Adrenal gland (tissue), 12 donors: ENCODE measurements around the gene GPR132. TPM values are rescaled to one million over a fixed set of nuclear protein-coding genes. Genes with fewer than 3 reads are reported as not detected.

Experiments
- DNase-seq, 7 donors: peaks; one replicate each; pipeline ENCODE4 v3.0.0-alpha.2; 2019 to 2020
- H3K27ac ChIP-seq, 5 donors: fragments of 200-600 bp; sonication (generic) in 4 of 5; 1 replicate in 3 of 5; 2 replicates in 2 of 5; pipeline versions ENCODE4 v1.5.1 to v1.8.0; 2016 to 2020; ENCODE audit warnings: mild to moderate bottlenecking in 1 of 5
- H3K27me3 ChIP-seq: fragments of 200-600 bp; 2 replicates; pipeline ENCODE4 v1.8.0; 2021
- H3K36me3 ChIP-seq, 2 donors: fragments of 200-600 bp; replicated peaks in 1 of 2; 1 replicate in 1 of 2; 2 replicates in 1 of 2; pipeline versions ENCODE4 v1.5.1 to v1.8.0; 2018 to 2022
- H3K4me1 ChIP-seq, 2 donors: fragments of 200-600 bp; replicated peaks in 1 of 2; 1 replicate in 1 of 2; 2 replicates in 1 of 2; pipeline versions ENCODE4 v1.5.1 to v1.8.0; 2018 to 2021
- H3K4me3 ChIP-seq, 4 donors: fragments of 200-600 bp; sonication (generic) in 3 of 4; one replicate each; pipeline ENCODE4 v1.5.1; 2016 to 2018
- H3K9me3 ChIP-seq, 3 donors: fragments of 200-600 bp; sonication (generic) in 1 of 3; replicated peaks in 1 of 3; 1 replicate in 2 of 3; 2 replicates in 1 of 3; pipeline versions ENCODE4 v1.5.1 to v1.8.0; 2016 to 2021
- POLR2A ChIP-seq, 2 donors: fragments of 450-650 bp; IDR thresholded peaks; one replicate each; pipeline ENCODE4 v1.6.1; 2017; ENCODE audit warnings: antibody characterized with exemption in 2 of 2, mild to moderate bottlenecking in 2 of 2, moderate library complexity in 1 of 2
- WGBS, 4 donors: extraction: QIAGEN DNeasy Blood & Tissue Kit in 2 of 4; methylation state at CpG; one replicate each; pipeline versions ENCODE4 v1.1.5 to v1.1.7; 2013 to 2017; 5-methylcytosine and 5-hydroxymethylcytosine counted together
- intact Hi-C, 2 donors: fragments of 100-400 bp; cut with DNase I; formaldehyde crosslinking; loops; one replicate each; pipeline versions ENCODE4 v1.14.1 to v1.15.0; 2022 to 2023
- polyA plus RNA-seq, 3 donors: library from polyadenylated mRNA; stranded (reverse); fragments of 200-250 nt in 2 of 3; fragments of 350-450 nt in 1 of 3; fragmentation: Illumina TruSeq in 1 of 3; extraction: RNeasy Lipid Tissue Mini Kit (QIAGEN cat#74804) in 1 of 3; gene quantifications; one replicate each; pipeline ENCODE4 v1.2.3, GENCODE V29; 2013 to 2014
- total RNA-seq, 9 donors: library from RNA; depleted of rRNA in 4 of 9; stranded (reverse); fragments of >200 nt in 4 of 9; fragments of 120-200 nt in 1 of 9; fragmentation: NEBNext Ultra II Directional in 1 of 9; extraction: Animal tissue kit (Norgen Biotek cat#: 25700) in 1 of 9; gene quantifications; one replicate each; pipeline versions ENCODE4 v1.1.0 to v1.2.4, GENCODE V29; 2013 to 2023
- TF ChIP-seq, protein P1 (sequence below), 6 experiments: fragments of 450-650 bp in 4 of 6; fragments of 200-600 bp in 2 of 6; sonication (generic) in 1 of 6; IDR thresholded peaks; 1 replicate in 5 of 6; 2 replicates in 1 of 6; pipeline versions ENCODE4 v1.5.1 to v1.8.0; 2016 to 2021; ENCODE audit warnings: antibody characterized with exemption in 6 of 6, mild to moderate bottlenecking in 2 of 6, moderate library complexity in 1 of 6
- donor health status: healthy with polysubstance abuse.
- donor health status: Bipolar disorder and iron deficiency.
- donor health status: DM: yes; HTN: yes; CAD: no.
- donor health status: DM: no; HTN: no; CAD: no.
- donor health status: DM: no; HTN: no; CAD: no.
- donor health status: DM: yes; HTN: yes; CAD: no.

Gene GPR132
- total and polyA plus RNA-seq, 12 donors: 0.17 to 11.7 (median 1.6) TPM

DNA sequence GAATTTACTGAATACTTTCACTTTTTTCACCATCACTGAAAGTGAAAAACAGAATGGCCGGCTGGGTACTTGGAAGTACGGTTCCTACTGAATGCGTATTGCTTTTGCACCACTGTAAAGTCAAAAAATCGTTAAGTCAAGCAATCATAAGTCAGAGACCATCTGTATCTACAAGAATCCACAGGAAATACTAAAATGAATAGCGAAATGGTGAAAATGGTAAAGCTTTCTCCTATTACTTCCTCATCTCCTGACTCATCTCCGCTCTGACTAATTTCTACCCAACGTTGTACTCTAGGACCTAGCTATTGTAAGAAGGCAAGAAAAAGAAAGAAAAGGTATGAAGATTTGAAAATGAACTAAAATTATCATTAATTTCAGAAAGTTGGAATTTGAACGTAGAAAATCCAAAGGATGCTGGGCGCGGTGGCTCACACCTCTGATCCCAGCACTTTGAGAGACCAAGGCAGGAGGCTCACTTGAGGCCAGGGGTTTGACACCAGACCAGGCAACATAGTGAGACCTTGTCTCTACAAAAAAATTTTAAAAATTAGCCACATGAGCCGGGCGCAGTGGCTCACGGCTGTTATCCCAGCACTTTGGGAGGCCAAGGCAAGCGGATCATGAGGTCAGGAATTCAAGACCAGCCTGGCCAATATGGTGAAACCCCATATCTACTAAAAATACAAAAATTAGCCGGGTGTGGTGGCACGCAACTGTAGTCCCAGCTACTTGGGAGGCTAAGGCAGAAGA is 39.0 kb downstream of the GPR132 start:
- 85 to 88% (median 85%) methylated on average over 16 of the region's 16 CpGs for WGBS, 4 donors
- no peak for DNase-seq

DNA sequence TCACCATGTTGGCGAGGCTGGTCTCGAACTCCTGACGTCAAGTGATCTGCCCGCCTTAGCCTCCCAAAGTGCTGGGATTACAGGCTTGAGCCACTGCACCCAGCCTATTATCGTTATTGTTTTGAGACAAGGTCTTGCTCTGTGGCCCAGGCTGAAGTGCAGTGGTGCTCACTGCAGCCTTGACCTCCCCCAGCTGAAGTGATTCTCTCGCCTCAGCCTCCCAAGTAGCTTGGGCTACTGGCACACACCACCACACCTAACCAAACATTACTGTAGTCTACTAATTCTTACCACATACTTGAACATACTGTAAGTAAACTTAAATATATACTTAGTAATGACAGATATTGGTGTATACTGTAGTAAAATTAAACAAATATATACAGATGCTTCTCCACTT is 39.8 kb downstream of the GPR132 start:
- no peaks in the 10 kb centered on the region for H3K9me3 ChIP-seq
- DNase-seq: no peak
- intact Hi-C loops: loop anchor here in 1 of 2 donors (5.0 kb wide), 1 partner anchor 43 kb away; no protein-coding TSS in a partner anchor
- H3K36me3 ChIP-seq: no peaks in the 10 kb centered on the region
- WGBS, 4 donors: 63 to 94% (median 80%) methylated on average over 3 to 6 of the region's 6 CpGs
- H3K27ac ChIP-seq: peak overlapping the region in 2 of 5 donors; percentile 65 to 83
- H3K4me1 ChIP-seq: peaks cover 15 to 25% of the 10 kb centered on the region in 2 donors
- no peak overlapping the region for H3K4me3 ChIP-seq
- no peaks in the 10 kb centered on the region for H3K27me3 ChIP-seq
- TF ChIP-seq, protein P1, sequence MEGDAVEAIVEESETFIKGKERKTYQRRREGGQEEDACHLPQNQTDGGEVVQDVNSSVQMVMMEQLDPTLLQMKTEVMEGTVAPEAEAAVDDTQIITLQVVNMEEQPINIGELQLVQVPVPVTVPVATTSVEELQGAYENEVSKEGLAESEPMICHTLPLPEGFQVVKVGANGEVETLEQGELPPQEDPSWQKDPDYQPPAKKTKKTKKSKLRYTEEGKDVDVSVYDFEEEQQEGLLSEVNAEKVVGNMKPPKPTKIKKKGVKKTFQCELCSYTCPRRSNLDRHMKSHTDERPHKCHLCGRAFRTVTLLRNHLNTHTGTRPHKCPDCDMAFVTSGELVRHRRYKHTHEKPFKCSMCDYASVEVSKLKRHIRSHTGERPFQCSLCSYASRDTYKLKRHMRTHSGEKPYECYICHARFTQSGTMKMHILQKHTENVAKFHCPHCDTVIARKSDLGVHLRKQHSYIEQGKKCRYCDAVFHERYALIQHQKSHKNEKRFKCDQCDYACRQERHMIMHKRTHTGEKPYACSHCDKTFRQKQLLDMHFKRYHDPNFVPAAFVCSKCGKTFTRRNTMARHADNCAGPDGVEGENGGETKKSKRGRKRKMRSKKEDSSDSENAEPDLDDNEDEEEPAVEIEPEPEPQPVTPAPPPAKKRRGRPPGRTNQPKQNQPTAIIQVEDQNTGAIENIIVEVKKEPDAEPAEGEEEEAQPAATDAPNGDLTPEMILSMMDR (IDR thresholded peaks at IDR 0.05): no peak
- TF ChIP-seq POLR2A (IDR thresholded peaks at IDR 0.05): no peak

More for the DNA sequence above, 39.0 kb downstream of the GPR132 start:
- peak overlapping the region in 1 of 5 donors; percentile 12 for H3K27ac ChIP-seq
- no peaks in the 10 kb centered on the region for H3K36me3 ChIP-seq
- H3K4me1 ChIP-seq: peaks cover 15 to 25% of the 10 kb centered on the region in 2 donors
- TF ChIP-seq POLR2A (IDR thresholded peaks at IDR 0.05): no peak
- TF ChIP-seq, protein P1 (IDR thresholded peaks at IDR 0.05): no peak
- no peaks in the 10 kb centered on the region for H3K9me3 ChIP-seq
- H3K27me3 ChIP-seq: no peaks in the 10 kb centered on the region
- H3K4me3 ChIP-seq: no peak overlapping the region
- intact Hi-C loops: loop anchor here in 1 of 2 donors (5.0 kb wide), 1 partner anchor 44 kb away; no protein-coding TSS in a partner anchor

DNA sequence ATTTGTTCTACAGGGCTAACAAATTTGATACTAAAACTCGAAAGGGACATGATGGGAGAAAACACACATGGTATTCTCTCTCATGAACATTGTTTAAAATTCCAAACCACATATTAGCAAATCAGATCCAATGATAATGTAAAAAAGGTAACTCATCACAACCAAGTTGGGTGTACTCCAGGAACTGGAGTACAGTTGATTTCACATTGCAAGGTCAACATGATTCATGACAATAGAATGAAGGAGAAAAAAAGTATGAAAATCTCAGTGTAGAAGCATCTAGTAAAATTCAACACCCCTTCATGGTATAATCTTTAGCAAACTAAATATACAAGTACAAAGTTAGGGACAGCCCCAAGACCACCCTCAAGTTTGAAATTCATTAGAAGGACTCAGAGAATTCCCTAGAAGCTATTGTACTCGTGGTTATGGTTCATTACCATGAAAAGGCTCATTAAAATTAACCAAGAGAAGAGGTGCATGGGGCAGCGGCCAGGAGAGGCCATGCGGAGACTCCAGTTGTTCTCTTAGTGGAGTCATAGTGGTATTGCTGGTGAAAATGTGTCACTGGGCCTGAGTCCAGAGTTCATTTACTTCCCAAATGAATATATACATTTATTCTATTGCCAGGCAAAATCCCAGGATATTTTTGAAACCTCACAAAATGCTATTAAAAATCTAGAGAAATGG is 41.3 kb downstream of the GPR132 start:
- DNase-seq: peak in 1 of 7 donors; percentile 29
- Histone ChIP-seq H3K36me3 (no peaks in the 10 kb centered on the region), H3K4me3 (no peak overlapping the region), H3K27me3 (no peaks in the 10 kb centered on the region), H3K4me1 (peaks cover 22 to 39% of the 10 kb centered on the region in 2 donors), H3K9me3 (no peaks in the 10 kb centered on the region), H3K27ac (peak overlapping the region; percentile 52 to 83 (median 76))
- TF ChIP-seq, protein P1 (IDR thresholded peaks at IDR 0.05): no peak
- no peak for TF ChIP-seq POLR2A (IDR thresholded peaks at IDR 0.05)
- intact Hi-C loops: no loop called here
- WGBS, 4 donors: 45 to 54% (median 49%) methylated on average over 4 of the region's 4 CpGs

DNA sequence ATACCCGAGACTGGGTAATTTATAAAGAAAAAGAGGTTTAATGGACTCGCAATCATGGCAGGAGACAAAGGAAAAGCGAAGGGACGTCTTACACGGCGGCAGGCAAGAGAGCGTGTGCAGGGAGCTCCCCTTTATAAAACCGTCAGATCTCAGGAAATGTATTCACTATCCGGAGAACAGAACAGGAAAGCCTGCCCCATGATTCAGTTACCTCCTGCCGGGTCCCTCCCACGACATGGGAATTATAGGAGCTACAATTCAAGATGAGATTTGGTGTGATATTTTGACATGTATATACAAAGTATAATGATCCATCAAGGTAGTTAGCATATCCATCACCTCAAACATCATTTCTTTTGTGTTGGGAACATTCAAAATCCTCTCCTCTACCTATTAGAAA is 42.1 kb downstream of the GPR132 start:
- intact Hi-C loops: no loop called here
- WGBS, 4 donors: 75 to 79% (median 76%) methylated on average over 11 of the region's 11 CpGs
- Histone ChIP-seq H3K4me1 (peaks cover 22 to 39% of the 10 kb centered on the region in 2 donors), H3K4me3 (no peak overlapping the region), H3K27ac (peak overlapping the region in 3 of 5 donors; percentile 62 to 76 (median 65)), H3K9me3 (no peaks in the 10 kb centered on the region), H3K27me3 (no peaks in the 10 kb centered on the region), H3K36me3 (no peaks in the 10 kb centered on the region)
- TF ChIP-seq, protein P1 (IDR thresholded peaks at IDR 0.05): no peak
- no peak for TF ChIP-seq POLR2A (IDR thresholded peaks at IDR 0.05)
- DNase-seq: no peak
